ENCODE measurements around the gene TRMT2A. TPM values are rescaled to one million over a fixed set of nuclear protein-coding genes. Genes with fewer than 3 reads are reported as not detected.

The TRMT2A gene
- total RNA-seq, 6 experiments from 2014 or later = 26.9 to 54.6 (median 29.1) TPM

DNA sequence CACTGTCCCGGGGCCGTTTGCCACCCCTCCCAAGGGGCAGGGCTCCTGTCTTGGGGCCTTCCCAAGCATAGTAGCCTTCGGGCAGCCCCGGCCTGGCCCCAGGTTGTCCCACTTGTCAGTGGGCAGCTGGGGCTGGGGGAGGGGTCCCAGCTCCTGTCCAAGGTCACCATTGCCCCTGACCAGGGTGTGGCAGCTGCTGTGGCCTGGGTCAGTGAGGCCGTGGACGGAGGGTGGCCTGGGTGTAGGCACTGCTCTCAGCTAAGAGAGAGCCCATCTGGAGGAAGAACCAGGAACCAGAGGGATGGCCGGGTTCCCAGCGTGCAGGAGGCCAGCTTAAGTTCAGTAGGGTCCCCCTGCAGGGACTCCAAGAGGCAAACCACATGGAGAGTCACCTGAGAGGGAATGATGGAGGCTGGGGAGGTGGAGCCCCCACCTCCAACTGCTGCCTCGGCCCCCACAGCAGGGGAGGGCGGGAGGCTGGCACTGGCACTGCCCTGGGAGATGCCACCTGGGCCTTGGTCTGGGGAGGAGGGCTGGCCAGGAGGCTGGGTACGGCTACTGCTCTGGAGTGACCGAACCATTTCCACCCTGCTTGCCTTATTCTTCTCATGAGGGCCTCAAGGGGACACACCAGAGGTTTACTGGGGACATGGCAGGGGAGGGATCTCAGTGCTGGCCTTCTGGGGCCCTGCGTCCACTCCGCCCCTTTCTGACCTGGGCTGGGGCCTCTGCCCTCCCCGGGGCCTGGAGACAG is 40.6 kb upstream of the TRMT2A start:
- Histone ChIP-seq H3K27me3 (no peaks in the 10 kb centered on the region), H3K9me3 (no peaks in the 10 kb centered on the region), H3K4me3 (no peak overlapping the region), H3K27ac (no peak overlapping the region), H3K4me1 (no peaks in the 10 kb centered on the region), H3K36me3 (no peaks in the 10 kb centered on the region)
- ATAC-seq (no peak), DNase-seq (no peak)
- 0% methylated on average over 2 of the region's 15 CpGs for WGBS (ENCODE audit: insufficient coverage, low coverage, low lambda C conversion rate, missing lambda C conversion rate)
- no peak for TF ChIP-seq POLR2A (IDR thresholded peaks at IDR 0.05)
- TF ChIP-seq, protein P1, sequence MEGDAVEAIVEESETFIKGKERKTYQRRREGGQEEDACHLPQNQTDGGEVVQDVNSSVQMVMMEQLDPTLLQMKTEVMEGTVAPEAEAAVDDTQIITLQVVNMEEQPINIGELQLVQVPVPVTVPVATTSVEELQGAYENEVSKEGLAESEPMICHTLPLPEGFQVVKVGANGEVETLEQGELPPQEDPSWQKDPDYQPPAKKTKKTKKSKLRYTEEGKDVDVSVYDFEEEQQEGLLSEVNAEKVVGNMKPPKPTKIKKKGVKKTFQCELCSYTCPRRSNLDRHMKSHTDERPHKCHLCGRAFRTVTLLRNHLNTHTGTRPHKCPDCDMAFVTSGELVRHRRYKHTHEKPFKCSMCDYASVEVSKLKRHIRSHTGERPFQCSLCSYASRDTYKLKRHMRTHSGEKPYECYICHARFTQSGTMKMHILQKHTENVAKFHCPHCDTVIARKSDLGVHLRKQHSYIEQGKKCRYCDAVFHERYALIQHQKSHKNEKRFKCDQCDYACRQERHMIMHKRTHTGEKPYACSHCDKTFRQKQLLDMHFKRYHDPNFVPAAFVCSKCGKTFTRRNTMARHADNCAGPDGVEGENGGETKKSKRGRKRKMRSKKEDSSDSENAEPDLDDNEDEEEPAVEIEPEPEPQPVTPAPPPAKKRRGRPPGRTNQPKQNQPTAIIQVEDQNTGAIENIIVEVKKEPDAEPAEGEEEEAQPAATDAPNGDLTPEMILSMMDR (IDR thresholded peaks at IDR 0.05) = no peak
- intact Hi-C loops (cut with DNase I) = loop anchor here (5.0 kb wide), 1 partner anchor 125 kb away; no protein-coding TSS in a partner anchor

DNA sequence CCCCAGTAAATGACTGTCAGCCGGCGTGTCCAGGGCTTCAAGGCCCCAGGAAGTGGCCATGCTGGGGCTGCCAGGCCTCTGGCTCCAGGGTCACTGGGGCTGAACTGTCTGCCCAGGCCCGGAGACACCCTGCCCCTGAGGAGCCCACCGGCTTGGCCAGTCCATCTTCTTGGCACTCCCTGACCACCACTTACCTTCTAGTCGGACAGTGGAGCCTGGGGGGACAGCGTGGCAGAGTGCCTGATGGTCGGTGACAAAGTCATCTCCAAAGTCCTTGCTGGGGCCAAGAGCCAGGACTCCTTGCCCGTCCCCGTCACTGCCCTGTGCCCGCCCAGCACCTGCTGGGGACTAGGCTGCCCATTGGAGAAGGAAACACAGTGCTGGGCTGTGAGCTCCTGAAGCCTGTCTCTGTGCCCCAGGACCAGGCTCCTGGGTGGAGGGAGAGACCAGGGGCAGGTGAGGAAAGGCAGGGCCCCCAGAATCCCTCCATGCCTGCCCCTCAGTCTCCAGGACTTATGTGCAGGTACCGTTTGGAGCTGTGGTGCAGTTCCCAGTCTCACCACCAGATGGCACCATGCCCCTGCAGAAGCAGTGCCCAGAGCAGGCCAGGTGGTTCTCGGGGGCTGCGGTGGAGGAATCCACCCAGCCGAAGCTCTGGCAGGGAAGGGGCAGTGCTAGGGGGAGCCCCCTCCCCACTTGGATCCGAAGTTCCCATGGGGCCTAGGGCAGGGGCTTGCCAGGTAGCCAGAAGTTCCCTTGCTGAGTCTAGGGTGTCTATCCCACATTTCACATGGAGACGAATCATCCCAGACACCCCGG is 39.8 kb upstream of the TRMT2A start:
- H3K9me3 ChIP-seq = no peaks in the 10 kb centered on the region
- no peaks in the 10 kb centered on the region for H3K36me3 ChIP-seq
- peak; percentile 82 to 97 (median 92) for ATAC-seq
- H3K4me1 ChIP-seq = no peaks in the 10 kb centered on the region
- intact Hi-C loops (cut with DNase I) = loop anchor here (5.0 kb wide), 1 partner anchor 125 kb away; no protein-coding TSS in a partner anchor
- TF ChIP-seq, protein P1 (IDR thresholded peaks at IDR 0.05) = peak; percentile 97 to 100 (median 98)
- TF ChIP-seq POLR2A (IDR thresholded peaks at IDR 0.05) = no peak
- no peaks in the 10 kb centered on the region for H3K27me3 ChIP-seq
- WGBS (ENCODE audit: insufficient coverage, low coverage, low lambda C conversion rate, missing lambda C conversion rate) = 49% methylated on average over 5 of the region's 17 CpGs
- H3K4me3 ChIP-seq = no peak overlapping the region
- H3K27ac ChIP-seq = no peak overlapping the region
- peak; percentile 81 to 88 (median 86) for DNase-seq

DNA sequence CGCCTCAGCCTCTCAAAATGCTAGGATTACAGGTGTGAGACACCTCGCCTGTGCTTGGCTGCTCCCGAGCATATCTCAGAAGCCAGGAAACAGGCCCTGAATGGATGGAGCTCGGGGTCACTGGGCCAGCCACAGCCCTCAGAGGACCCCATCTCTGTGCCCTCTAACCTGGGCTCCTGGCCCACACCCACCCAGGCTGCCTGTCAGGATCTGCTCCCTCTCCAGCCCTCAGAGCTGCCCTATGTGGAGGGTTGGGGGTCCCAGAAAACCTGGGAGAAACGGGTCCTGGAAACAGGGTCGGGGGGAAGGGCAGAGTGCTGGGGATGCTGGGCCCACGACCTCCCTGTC is 39.0 kb upstream of the TRMT2A start:
- no peak overlapping the region for H3K27ac ChIP-seq
- intact Hi-C loops (cut with DNase I) = loop anchor here (5.0 kb wide), 1 partner anchor 126 kb away; no protein-coding TSS in a partner anchor
- TF ChIP-seq, protein P1 (IDR thresholded peaks at IDR 0.05) = no peak
- TF ChIP-seq POLR2A (IDR thresholded peaks at IDR 0.05) = no peak
- ATAC-seq (no peak), DNase-seq (no peak)
- H3K36me3 ChIP-seq = no peaks in the 10 kb centered on the region
- no peaks in the 10 kb centered on the region for H3K4me1 ChIP-seq
- 80% methylated on average over 2 of the region's 7 CpGs for WGBS (ENCODE audit: insufficient coverage, low coverage, low lambda C conversion rate, missing lambda C conversion rate)
- no peaks in the 10 kb centered on the region for H3K27me3 ChIP-seq
- H3K9me3 ChIP-seq = no peaks in the 10 kb centered on the region
- no peak overlapping the region for H3K4me3 ChIP-seq

DNA sequence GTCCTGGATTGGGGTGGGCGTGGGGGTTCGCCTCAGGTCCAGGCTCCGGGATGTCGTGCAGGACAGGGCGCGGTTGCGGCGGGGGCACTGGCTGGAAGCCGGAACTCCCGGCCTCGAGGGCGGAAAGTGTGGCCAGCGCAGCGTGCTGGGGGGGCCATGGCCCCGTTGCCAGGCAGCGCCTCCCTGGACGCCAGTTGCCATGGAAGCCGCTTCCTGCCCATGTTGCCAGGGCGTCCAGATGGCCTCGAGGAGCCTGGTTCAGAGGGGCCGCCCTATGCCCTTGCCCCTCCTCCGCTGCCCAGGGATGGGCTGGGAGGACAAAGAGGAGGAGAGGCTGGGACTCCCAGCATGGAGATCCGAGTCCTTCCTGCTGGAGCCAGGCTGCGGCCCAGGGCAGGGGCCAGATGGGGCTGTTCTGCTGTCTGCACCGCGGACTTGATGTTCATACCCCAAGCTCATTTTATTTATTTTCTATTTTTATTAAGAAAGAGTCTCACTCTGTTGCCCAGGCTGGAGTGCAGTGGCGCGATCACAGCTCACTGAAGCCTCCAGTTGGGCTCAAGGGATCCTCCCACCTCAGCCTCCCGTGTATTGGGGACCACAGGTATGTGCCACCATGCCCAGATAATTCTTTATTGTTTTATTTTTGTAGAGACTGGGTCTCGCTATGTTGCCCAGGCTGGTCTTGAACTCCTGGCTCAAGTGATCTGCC is 38.5 kb upstream of the TRMT2A start:
- TF ChIP-seq, protein P1 (IDR thresholded peaks at IDR 0.05) = no peak
- no peak for TF ChIP-seq POLR2A (IDR thresholded peaks at IDR 0.05)
- no peak overlapping the region for H3K27ac ChIP-seq
- no peaks in the 10 kb centered on the region for H3K4me1 ChIP-seq
- peak in 3 of 4 donors; percentile 7 to 23 (median 10) for ATAC-seq
- H3K9me3 ChIP-seq = no peaks in the 10 kb centered on the region
- intact Hi-C loops (cut with DNase I) = loop anchor here (5.0 kb wide), 1 partner anchor 127 kb away; no protein-coding TSS in a partner anchor
- no peak overlapping the region for H3K4me3 ChIP-seq
- DNase-seq = no peak
- H3K27me3 ChIP-seq = no peaks in the 10 kb centered on the region
- WGBS (ENCODE audit: insufficient coverage, low coverage, low lambda C conversion rate, missing lambda C conversion rate) = 76% methylated on average over 4 of the region's 30 CpGs
- no peaks in the 10 kb centered on the region for H3K36me3 ChIP-seq
